ENCODE results near the gene ETV5. TPM values are rescaled to one million over a fixed set of nuclear protein-coding genes. Genes with fewer than 3 reads are reported as not detected.

ETV5 gene
- polyA plus RNA-seq, 3 donors, result 0.07 to 1.2 (median 0.88) TPM

DNA sequence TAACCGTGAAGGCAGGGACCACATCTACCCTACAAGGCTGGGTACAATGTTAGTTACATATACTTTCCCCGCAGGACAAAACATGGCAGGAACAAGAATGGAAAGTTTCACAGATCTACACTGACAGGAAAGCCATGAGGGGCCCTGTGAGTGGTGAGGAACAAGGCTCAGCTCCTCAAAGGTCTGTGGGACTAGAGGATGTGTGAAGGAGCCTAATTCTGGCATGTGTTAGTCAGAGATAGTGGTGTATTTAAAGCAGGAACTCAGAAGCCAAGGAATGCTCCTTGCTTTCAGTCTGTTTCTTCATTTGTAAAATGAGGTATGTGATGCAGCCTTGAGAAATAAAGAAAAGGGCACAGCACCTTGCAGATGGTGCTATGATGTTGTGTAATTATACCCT lies 25.1 kb downstream of the ETV5 start:
- H3K4me2 ChIP-seq (replicated peaks; ENCODE audit: extremely low read depth, low read length, poor library complexity, severe bottlenecking), result no peak overlapping the region
- H3K27me3 Mint-ChIP-seq (ENCODE audit: low read depth in 3 of 3), result peaks cover 0 to 6% (median 2%) of the 10 kb centered on the region in 3 donors
- no peak overlapping the region for H3K27ac Mint-ChIP-seq
- H2AFZ ChIP-seq (ENCODE audit: insufficient read depth, low read depth, low read length, poor library complexity, severe bottlenecking), result no peak overlapping the region
- no peaks in the 10 kb centered on the region for H3K79me2 ChIP-seq (ENCODE audit: insufficient read depth, low read length)
- peaks cover 0 to 2% (median 0%) of the 10 kb centered on the region in 7 donors for H3K9me3 Mint-ChIP-seq
- TF ChIP-seq, protein P1, sequence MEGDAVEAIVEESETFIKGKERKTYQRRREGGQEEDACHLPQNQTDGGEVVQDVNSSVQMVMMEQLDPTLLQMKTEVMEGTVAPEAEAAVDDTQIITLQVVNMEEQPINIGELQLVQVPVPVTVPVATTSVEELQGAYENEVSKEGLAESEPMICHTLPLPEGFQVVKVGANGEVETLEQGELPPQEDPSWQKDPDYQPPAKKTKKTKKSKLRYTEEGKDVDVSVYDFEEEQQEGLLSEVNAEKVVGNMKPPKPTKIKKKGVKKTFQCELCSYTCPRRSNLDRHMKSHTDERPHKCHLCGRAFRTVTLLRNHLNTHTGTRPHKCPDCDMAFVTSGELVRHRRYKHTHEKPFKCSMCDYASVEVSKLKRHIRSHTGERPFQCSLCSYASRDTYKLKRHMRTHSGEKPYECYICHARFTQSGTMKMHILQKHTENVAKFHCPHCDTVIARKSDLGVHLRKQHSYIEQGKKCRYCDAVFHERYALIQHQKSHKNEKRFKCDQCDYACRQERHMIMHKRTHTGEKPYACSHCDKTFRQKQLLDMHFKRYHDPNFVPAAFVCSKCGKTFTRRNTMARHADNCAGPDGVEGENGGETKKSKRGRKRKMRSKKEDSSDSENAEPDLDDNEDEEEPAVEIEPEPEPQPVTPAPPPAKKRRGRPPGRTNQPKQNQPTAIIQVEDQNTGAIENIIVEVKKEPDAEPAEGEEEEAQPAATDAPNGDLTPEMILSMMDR (IDR thresholded peaks at IDR 0.05), result no peak
- H3K36me3 Mint-ChIP-seq, result no peaks in the 10 kb centered on the region
- no peaks in the 10 kb centered on the region for H4K20me1 ChIP-seq (ENCODE audit: insufficient read depth, low read length)
- H3K4me1 Mint-ChIP-seq, result no peaks in the 10 kb centered on the region
- no peaks in the 10 kb centered on the region for H3K9me3 ChIP-seq (replicated peaks in 1 of 2; ENCODE audit: control insufficient read depth in 1 of 2, insufficient read depth in 1 of 2, low read length in 2 of 2)
- H3K4me3 Mint-ChIP-seq, result no peak overlapping the region
- intact Hi-C loops (cut with micrococcal nuclease), result no loop called here
- no peak overlapping the region for H3K27ac ChIP-seq (ENCODE audit: low read depth in 1 of 2, low read length in 2 of 2)
- DNase-seq, result no peak
- no CpG with 5 or more reads among the region's 2 CpGs for whole genome bisulfite sequencing (ENCODE audit: insufficient coverage)
- no peak overlapping the region for H3K9ac ChIP-seq (ENCODE audit: insufficient read depth, low read length, poor library complexity, severe bottlenecking)
- H3K4me1 ChIP-seq (ENCODE audit: control insufficient read depth in 1 of 2, insufficient read depth in 2 of 2, low read length in 2 of 2), result no peaks in the 10 kb centered on the region
- no peaks in the 10 kb centered on the region for H3K36me3 ChIP-seq (replicated peaks in 1 of 2; ENCODE audit: control insufficient read depth in 1 of 2, insufficient read depth in 2 of 2, low read length in 2 of 2)
- no peak overlapping the region for H3K4me3 ChIP-seq (replicated peaks in 1 of 3; ENCODE audit: low read depth in 2 of 3, low read length in 3 of 3)
- no peaks in the 10 kb centered on the region for H3K27me3 ChIP-seq (ENCODE audit: control insufficient read depth in 2 of 2, insufficient read depth in 2 of 2, low read length in 2 of 2)

DNA sequence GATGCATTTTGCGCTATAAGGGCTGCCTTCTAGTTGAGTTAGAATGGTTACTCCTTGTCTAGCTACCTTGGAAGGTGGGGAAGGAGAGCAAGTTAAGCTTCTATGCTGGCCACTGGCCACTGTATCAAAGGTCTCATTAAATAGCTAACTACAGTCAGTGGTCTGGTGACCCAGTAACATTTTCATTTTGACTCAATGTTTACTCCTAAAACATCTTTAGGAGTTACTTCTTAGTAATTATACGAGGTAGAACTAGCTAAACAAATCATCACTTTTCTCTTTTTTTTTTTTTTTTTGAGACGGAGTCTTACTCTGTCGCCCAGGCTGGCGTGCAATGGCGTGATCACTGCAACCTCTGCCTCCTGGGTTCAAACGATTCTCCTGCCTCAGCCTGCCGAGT lies 26.7 kb downstream of the ETV5 start:
- Histone ChIP-seq H4K20me1 (ENCODE audit: insufficient read depth, low read length) (no peaks in the 10 kb centered on the region), H3K4me2 (replicated peaks; ENCODE audit: extremely low read depth, low read length, poor library complexity, severe bottlenecking) (no peak overlapping the region), H2AFZ (ENCODE audit: insufficient read depth, low read depth, low read length, poor library complexity, severe bottlenecking) (no peak overlapping the region), H3K27me3 (ENCODE audit: control insufficient read depth in 2 of 2, insufficient read depth in 2 of 2, low read length in 2 of 2) (no peaks in the 10 kb centered on the region), H3K9ac (ENCODE audit: insufficient read depth, low read length, poor library complexity, severe bottlenecking) (no peak overlapping the region), H3K9me3 (replicated peaks in 1 of 2; ENCODE audit: control insufficient read depth in 1 of 2, insufficient read depth in 1 of 2, low read length in 2 of 2) (no peaks in the 10 kb centered on the region), H3K27ac (ENCODE audit: low read depth in 1 of 2, low read length in 2 of 2) (no peak overlapping the region), H3K36me3 (replicated peaks in 1 of 2; ENCODE audit: control insufficient read depth in 1 of 2, insufficient read depth in 2 of 2, low read length in 2 of 2) (no peaks in the 10 kb centered on the region), H3K4me3 (replicated peaks in 1 of 3; ENCODE audit: low read depth in 2 of 3, low read length in 3 of 3) (no peak overlapping the region), H3K4me1 (ENCODE audit: control insufficient read depth in 1 of 2, insufficient read depth in 2 of 2, low read length in 2 of 2) (no peaks in the 10 kb centered on the region), H3K79me2 (ENCODE audit: insufficient read depth, low read length) (no peaks in the 10 kb centered on the region)
- TF ChIP-seq, protein P1 (IDR thresholded peaks at IDR 0.05), result no peak
- 83% methylated on average over 2 of the region's 8 CpGs for WGBS (ENCODE audit: insufficient coverage)
- no peaks in the 10 kb centered on the region for H3K36me3 Mint-ChIP-seq
- H3K9me3 Mint-ChIP-seq, result peaks cover 0 to 2% (median 0%) of the 10 kb centered on the region in 7 donors
- H3K4me1 Mint-ChIP-seq, result no peaks in the 10 kb centered on the region
- DNase-seq, result no peak
- intact Hi-C loops (cut with micrococcal nuclease), result no loop called here
- no peak overlapping the region for H3K27ac Mint-ChIP-seq
- H3K4me3 Mint-ChIP-seq, result no peak overlapping the region
- peaks cover 0 to 4% (median 3%) of the 10 kb centered on the region in 3 donors for H3K27me3 Mint-ChIP-seq (ENCODE audit: low read depth in 3 of 3)

Data from CD14-positive monocyte (primary cell).